Ectodermal cell (in vitro differentiated cells): ENCODE measurements around the gene ANKH.

Source experiments
- H3K27ac ChIP-seq: 2 replicates; pipeline ENCODE4 v1.7.0; 2013; ENCODE audit warnings: mild to moderate bottlenecking, low read depth, low read length; ENCODE audit not compliant: insufficient read depth, poor library complexity, severe bottlenecking
- H3K27me3 ChIP-seq: 2 replicates; pipeline ENCODE4 v1.7.0; 2013; ENCODE audit warnings: mild to moderate bottlenecking, low read length; ENCODE audit not compliant: insufficient read depth, control insufficient read depth, poor library complexity, severe bottlenecking
- H3K36me3 ChIP-seq: one replicate; pipeline ENCODE4 v1.7.0; 2013; ENCODE audit warnings: low read length; ENCODE audit not compliant: control insufficient read depth, insufficient read depth
- H3K4me1 ChIP-seq: one replicate; pipeline ENCODE4 v1.7.0; 2013; ENCODE audit warnings: low read length; ENCODE audit not compliant: control insufficient read depth, insufficient read depth
- H3K4me3 ChIP-seq: 2 replicates; pipeline ENCODE4 v1.7.0; 2013; ENCODE audit warnings: low read depth, low read length, control low read depth; ENCODE audit not compliant: insufficient read depth
- H3K9me3 ChIP-seq: 2 replicates; pipeline ENCODE4 v1.7.0; 2013; ENCODE audit warnings: mild to moderate bottlenecking, low read length, moderate library complexity; ENCODE audit not compliant: control insufficient read depth
- WGBS, 2 experiments: methylation state at CpG; one replicate each; pipeline ENCODE4 v1.1.7; 2013; ENCODE audit warnings: missing lambda C conversion rate in 2 of 2; 5-methylcytosine and 5-hydroxymethylcytosine counted together

The ANKH gene

GRCh38 chr5:14859150-14859549, 12.4 kb downstream of the ANKH start:
- Histone ChIP-seq H3K4me1 (no peaks in the 10 kb centered on the region), H3K27ac (no peak overlapping the region), H3K36me3 (no peaks in the 10 kb centered on the region), H3K9me3 (no peaks in the 10 kb centered on the region), H3K4me3 (no peak overlapping the region), H3K27me3 (no peaks in the 10 kb centered on the region)
- whole genome bisulfite sequencing, 2 experiments = 100% methylated on average over 1 of the region's 1 CpG

DNA sequence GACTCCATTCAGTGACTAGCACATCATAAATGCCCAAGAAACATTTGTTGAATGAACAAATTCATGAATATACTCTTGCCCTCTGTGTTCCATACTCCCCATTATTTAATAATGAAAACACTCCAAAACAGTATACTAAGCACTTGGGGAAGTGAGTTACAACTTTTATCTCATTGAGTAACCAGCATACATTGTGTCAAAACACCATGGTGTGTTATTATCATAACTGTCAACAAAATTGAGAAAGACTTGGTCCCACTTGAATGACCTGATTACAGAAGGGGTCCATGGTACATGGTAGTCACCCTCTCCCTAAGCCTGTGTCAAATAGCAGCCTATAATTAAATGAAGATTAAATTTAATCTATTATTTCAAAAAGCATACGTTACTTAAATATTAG, 16.2 kb downstream of the ANKH start:
- Histone ChIP-seq H3K9me3 (no peaks in the 10 kb centered on the region), H3K36me3 (no peaks in the 10 kb centered on the region), H3K4me3 (no peak overlapping the region), H3K27ac (no peak overlapping the region), H3K27me3 (no peaks in the 10 kb centered on the region), H3K4me1 (no peaks in the 10 kb centered on the region)
- no CpG with 5 or more reads among the region's 1 CpG for WGBS, 2 experiments

- Histone ChIP-seq H3K9me3 (no peaks in the 10 kb centered on the region), H3K4me3 (no peak overlapping the region)
- 89 to 95% methylated on average over 4 of the region's 4 CpGs for WGBS, 2 experiments
Observed at GRCh38 chr5:14854799-14855198, 16.8 kb downstream of the ANKH start.

DNA sequence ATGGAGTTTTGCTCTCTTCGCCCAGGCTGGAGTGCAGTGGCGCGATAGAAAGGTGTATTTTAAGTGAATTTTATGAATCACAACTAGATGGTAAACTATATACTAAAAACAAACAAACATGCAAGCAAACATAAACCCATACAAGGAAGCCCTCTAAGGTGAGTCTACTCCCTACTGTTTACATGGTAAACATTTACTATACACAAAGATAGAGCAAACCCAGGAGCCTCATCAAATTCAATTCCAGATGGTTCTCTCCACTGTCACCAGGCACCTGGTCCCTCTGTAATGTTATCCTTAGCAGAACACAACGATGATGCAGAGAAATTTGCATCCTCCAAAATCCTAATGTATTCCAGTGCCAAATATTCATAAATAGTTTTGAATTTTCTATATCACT, 17.9 kb downstream of the ANKH start:
- Histone ChIP-seq H3K4me1 (no peaks in the 10 kb centered on the region), H3K27ac (no peak overlapping the region), H3K27me3 (no peaks in the 10 kb centered on the region), H3K36me3 (no peaks in the 10 kb centered on the region), H3K4me3 (no peak overlapping the region), H3K9me3 (no peaks in the 10 kb centered on the region)
- WGBS, 2 experiments = 71 to 96% methylated on average over 1 to 4 of the region's 4 CpGs

More at GRCh38 chr5:14854799-14855198, 16.8 kb downstream of the ANKH start:
- no peak overlapping the region for H3K27ac ChIP-seq
- H3K27me3 ChIP-seq = no peaks in the 10 kb centered on the region
- no peaks in the 10 kb centered on the region for H3K36me3 ChIP-seq
- no peaks in the 10 kb centered on the region for H3K4me1 ChIP-seq

DNA sequence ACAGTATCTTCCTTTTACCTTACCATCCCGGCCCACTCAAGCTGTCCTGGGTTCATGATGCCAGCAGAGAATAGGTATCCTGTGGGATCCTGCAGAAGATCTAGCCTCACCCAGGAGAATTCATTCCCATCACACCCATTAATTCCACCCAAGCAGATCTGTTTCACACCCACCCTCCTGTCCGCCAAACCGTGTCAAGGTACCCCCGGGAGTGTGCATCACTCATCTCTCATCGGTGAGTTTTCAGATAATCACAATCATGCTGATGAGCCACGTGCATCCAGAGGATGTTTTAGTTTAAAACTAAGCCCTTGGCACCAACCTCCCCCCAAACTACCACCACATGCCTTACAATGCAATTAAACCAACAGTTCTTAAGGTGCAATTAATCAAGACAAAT, 18.8 kb downstream of the ANKH start:
- Histone ChIP-seq H3K27ac (no peak overlapping the region), H3K4me3 (no peak overlapping the region), H3K9me3 (no peaks in the 10 kb centered on the region), H3K4me1 (no peaks in the 10 kb centered on the region), H3K27me3 (no peaks in the 10 kb centered on the region), H3K36me3 (no peaks in the 10 kb centered on the region)
- 90 to 95% methylated on average over 6 of the region's 6 CpGs for WGBS, 2 experiments

GRCh38 chr5:14851999-14852526, 19.5 kb downstream of the ANKH start:
- Histone ChIP-seq H3K9me3 (no peaks in the 10 kb centered on the region), H3K4me3 (no peak overlapping the region), H3K27me3 (no peaks in the 10 kb centered on the region), H3K4me1 (no peaks in the 10 kb centered on the region), H3K27ac (no peak overlapping the region), H3K36me3 (no peaks in the 10 kb centered on the region)

GRCh38 chr5:14851597-14851996, 20.0 kb downstream of the ANKH start:
- H3K4me1 ChIP-seq = no peaks in the 10 kb centered on the region
- H3K27me3 ChIP-seq = no peaks in the 10 kb centered on the region
- H3K27ac ChIP-seq = no peak overlapping the region
- H3K4me3 ChIP-seq = no peak overlapping the region
- no peaks in the 10 kb centered on the region for H3K9me3 ChIP-seq
- H3K36me3 ChIP-seq = no peaks in the 10 kb centered on the region

DNA sequence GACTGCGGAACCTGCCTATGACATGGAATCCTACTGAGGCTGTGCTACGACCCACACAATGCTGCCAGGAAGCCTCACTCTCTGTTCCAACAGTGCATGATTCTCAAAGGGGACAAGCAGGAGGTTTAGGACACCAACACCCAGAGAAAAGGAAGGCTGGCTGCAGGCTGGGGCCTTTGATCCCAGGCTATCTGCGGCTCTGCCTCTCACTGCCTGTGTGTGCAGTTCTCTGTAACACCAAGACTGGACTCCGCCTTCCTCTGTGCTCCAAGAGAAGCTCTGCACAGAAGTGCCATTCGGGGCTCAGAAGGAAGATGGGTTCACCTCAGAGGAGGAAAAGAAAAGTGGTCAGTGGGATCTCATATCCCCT, 20.5 kb downstream of the ANKH start:
- Histone ChIP-seq H3K36me3 (no peaks in the 10 kb centered on the region), H3K27me3 (no peaks in the 10 kb centered on the region), H3K27ac (no peak overlapping the region), H3K4me3 (no peak overlapping the region), H3K4me1 (no peaks in the 10 kb centered on the region), H3K9me3 (no peaks in the 10 kb centered on the region)
- 71 to 83% methylated on average over 5 of the region's 5 CpGs for WGBS, 2 experiments

DNA sequence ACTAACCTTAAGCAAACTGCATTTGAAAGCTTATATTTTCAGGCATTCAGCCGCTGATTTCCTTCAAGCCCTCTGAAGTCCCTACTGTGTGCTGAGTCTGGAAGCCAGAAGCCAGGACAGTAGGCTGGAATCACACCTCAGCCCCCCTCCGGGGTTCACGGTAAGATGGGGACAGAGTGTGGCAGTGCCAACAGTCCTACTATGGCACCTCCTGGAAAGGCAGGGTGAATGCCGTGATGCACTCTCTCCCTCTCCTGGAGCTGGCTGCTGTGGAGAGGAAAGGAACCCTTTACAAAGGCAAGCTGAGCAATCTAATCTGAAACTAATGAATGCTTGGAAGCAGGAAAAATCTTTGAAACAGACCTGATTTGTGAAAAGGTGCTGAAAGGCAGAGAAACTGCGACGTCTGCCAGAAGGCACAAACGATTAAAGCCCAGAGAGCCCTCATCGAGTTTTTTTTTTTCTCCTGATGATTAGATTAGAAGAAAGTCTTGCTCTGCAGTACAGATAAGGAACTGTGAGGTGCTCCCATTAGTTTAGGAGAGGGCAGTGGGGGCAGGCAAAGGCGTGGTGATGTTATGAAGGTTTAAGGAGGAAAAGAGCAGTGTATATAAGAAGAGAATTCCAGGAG, 21.0 kb downstream of the ANKH start:
- Histone ChIP-seq H3K27me3 (no peaks in the 10 kb centered on the region), H3K4me3 (no peak overlapping the region), H3K27ac (no peak overlapping the region)

DNA sequence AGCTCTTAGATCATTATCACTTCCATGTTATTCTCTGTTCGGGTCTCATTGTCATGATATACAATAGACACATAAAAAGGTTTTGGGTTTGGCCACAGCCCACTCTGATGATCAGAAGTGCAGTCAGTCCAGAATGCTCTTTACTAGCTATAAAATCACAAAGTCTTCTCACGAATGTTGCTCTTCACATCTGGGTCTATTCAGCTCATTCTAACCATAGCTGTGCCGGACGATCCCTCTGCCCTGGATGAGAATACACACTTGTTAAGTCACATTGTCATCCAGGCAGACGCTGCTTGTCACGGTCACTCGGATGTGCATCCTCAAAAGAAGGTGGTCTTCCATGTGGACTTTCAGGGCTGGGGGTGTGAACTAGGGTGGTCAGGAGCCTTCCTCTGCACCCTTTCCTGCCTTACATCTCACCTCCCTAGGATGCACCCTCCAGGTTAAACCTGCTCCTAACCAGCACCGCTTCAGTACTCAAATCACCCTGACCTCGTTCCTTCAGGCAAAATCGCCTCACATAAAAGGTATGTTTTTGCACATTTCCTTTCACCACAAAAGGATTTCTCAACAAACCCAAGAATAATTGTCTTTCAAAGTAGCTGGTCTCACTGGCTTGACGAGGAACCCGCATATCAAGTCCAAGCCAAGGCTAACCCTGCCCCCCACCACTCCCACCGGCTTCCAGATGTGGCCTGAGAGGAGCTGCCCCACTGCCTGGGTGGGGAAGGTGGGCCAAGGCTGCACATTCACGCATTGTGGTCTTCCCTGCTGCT, 21.9 kb downstream of the ANKH start:
- H3K4me3 ChIP-seq = no peak overlapping the region
- no peaks in the 10 kb centered on the region for H3K27me3 ChIP-seq
- no peaks in the 10 kb centered on the region for H3K36me3 ChIP-seq
- H3K9me3 ChIP-seq = no peaks in the 10 kb centered on the region
- H3K27ac ChIP-seq = no peak overlapping the region
- 85 to 90% methylated on average over 14 of the region's 14 CpGs for WGBS, 2 experiments
- H3K4me1 ChIP-seq = no peaks in the 10 kb centered on the region

More for the DNA sequence above, 21.0 kb downstream of the ANKH start:
- H3K4me1 ChIP-seq = no peaks in the 10 kb centered on the region
- no peaks in the 10 kb centered on the region for H3K9me3 ChIP-seq
- H3K36me3 ChIP-seq = no peaks in the 10 kb centered on the region
- 78% methylated on average over 9 of the region's 9 CpGs for WGBS, 2 experiments
